IMR-90 (cell line): ENCODE data around the gene NADK2. TPM values are rescaled to one million over a fixed set of nuclear protein-coding genes. Genes with fewer than 3 reads are reported as not detected.

ENCODE experiments used
- ATAC-seq: fragments of 200-7000 bp; cut with Tn5 transposase; 2 replicates; pipeline ENCODE4 v1.9.1; 2020; ENCODE audit warnings: low read depth, mild to moderate bottlenecking, moderate library complexity
- BruUV-seq: library from RNA; stranded (reverse); fragments of 400-500 nt; replicated peaks from 2 replicates; lab custom pipeline; 2021; lab: Mats Ljungman, UMichigan
- CTCF ChIA-PET: fragments of 300-600 bp; formaldehyde crosslinking; extraction: SDS; loops from one replicate; lab custom pipeline; 2021; ENCODE audit warnings: antibody characterized with exemption; lab: Yijun Ruan, JAX
- POLR2A ChIA-PET: fragments of 300-600 bp; sonication (Branson Sonifier 250); formaldehyde crosslinking; loops from one replicate; lab custom pipeline; 2022; ENCODE audit warnings: antibody characterized with exemption; ENCODE audit not compliant: unreplicated experiment; lab: Charles Lee
- DNase-seq: peaks from one replicate; pipeline ENCODE4 v3.0.0; 2013
- H2AFZ ChIP-seq: replicated peaks from 2 replicates; pipeline ENCODE3; 2013; ENCODE audit warnings: low read length, mild to moderate bottlenecking; ENCODE audit not compliant: poor library complexity
- H2AK5ac ChIP-seq: 2 replicates; pipeline ENCODE4 v1.6.1; 2013; ENCODE audit warnings: low read depth, low read length, inconsistent platforms
- H2AK9ac ChIP-seq: replicated peaks from 2 replicates; pipeline ENCODE3; 2013; ENCODE audit warnings: mild to moderate bottlenecking, low read depth, low read length, moderate library complexity; ENCODE audit not compliant: poor library complexity
- H2BK120ac ChIP-seq: 2 replicates; pipeline ENCODE4 v1.6.1; 2013; ENCODE audit warnings: low read depth, low read length, inconsistent platforms
- H2BK15ac ChIP-seq: 3 replicates; pipeline ENCODE4 v1.6.1; 2013; ENCODE audit warnings: low read depth, low read length, inconsistent platforms
- H2BK20ac ChIP-seq: 2 replicates; pipeline ENCODE4 v1.6.1; 2013; ENCODE audit warnings: low read depth, mild to moderate bottlenecking, inconsistent platforms, low read length, moderate library complexity
- H2BK5ac ChIP-seq: 2 replicates; pipeline ENCODE4 v1.6.1; 2013; ENCODE audit warnings: mild to moderate bottlenecking, low read depth, low read length, inconsistent platforms; ENCODE audit not compliant: poor library complexity, severe bottlenecking
- H3K14ac ChIP-seq: replicated peaks from 2 replicates; pipeline ENCODE4 v1.6.1; 2013; ENCODE audit warnings: low read depth, low read length, inconsistent platforms
- H3K18ac ChIP-seq: 2 replicates; pipeline ENCODE4 v1.6.1; 2013; ENCODE audit warnings: low read depth, low read length, control low read depth
- H3K23ac ChIP-seq: 2 replicates; pipeline ENCODE4 v1.6.1; 2013; ENCODE audit warnings: low read depth, low read length, inconsistent platforms
- H3K27ac ChIP-seq: 2 replicates; pipeline ENCODE4 v1.5.1; 2013; ENCODE audit warnings: mild to moderate bottlenecking, control low read depth, low read length; ENCODE audit not compliant: insufficient read depth
- H3K27me3 ChIP-seq: 2 replicates; pipeline ENCODE4 v1.6.1; 2013; ENCODE audit warnings: low read length; ENCODE audit not compliant: control insufficient read depth, insufficient read depth
- H3K36me3 ChIP-seq: 2 replicates; pipeline ENCODE4 v1.6.1; 2013; ENCODE audit warnings: low read length, mixed read lengths; ENCODE audit not compliant: control insufficient read depth, insufficient read depth
- H3K4ac ChIP-seq: 2 replicates; pipeline ENCODE4 v1.6.1; 2013; ENCODE audit warnings: low read depth, low read length, inconsistent platforms
- H3K4me1 ChIP-seq: 2 replicates; pipeline ENCODE4 v1.6.1; 2013; ENCODE audit warnings: low read length, mixed read lengths; ENCODE audit not compliant: control insufficient read depth, insufficient read depth
- H3K4me2 ChIP-seq: 2 replicates; pipeline ENCODE4 v1.6.1; 2013; ENCODE audit warnings: low read depth, mild to moderate bottlenecking, control low read depth, low read length, moderate library complexity
- H3K4me3 ChIP-seq: 2 replicates; pipeline ENCODE4 v1.5.1; 2013; ENCODE audit warnings: low read depth, mild to moderate bottlenecking, control low read depth, low read length, moderate library complexity; ENCODE audit not compliant: insufficient read depth
- H3K56ac ChIP-seq: 2 replicates; pipeline ENCODE4 v1.6.1; 2013; ENCODE audit warnings: low read length, inconsistent platforms; ENCODE audit not compliant: insufficient read depth; ENCODE audit errors: extremely low read depth
- H3K79me1 ChIP-seq, 2 experiments: 2 replicates each; pipeline ENCODE4 v1.6.1; 2013; ENCODE audit warnings: low read length in 2 of 2, inconsistent platforms in 1 of 2, low read depth in 1 of 2
- H3K9ac ChIP-seq: 2 replicates; pipeline ENCODE4 v1.6.1; 2013; ENCODE audit warnings: low read depth, low read length, control low read depth
- H3K9me1 ChIP-seq: 2 replicates; pipeline ENCODE4 v1.6.1; 2013; ENCODE audit warnings: low read length, inconsistent platforms; ENCODE audit not compliant: insufficient read depth
- H3K9me3 ChIP-seq: 2 replicates; pipeline ENCODE4 v1.6.1; 2013; ENCODE audit warnings: low read length; ENCODE audit not compliant: control insufficient read depth, insufficient read depth
- H4K20me1 ChIP-seq: 2 replicates; pipeline ENCODE4 v1.6.1; 2013; ENCODE audit warnings: low read length, inconsistent platforms; ENCODE audit not compliant: insufficient read depth
- H4K5ac ChIP-seq: 2 replicates; pipeline ENCODE4 v1.6.1; 2013; ENCODE audit warnings: mild to moderate bottlenecking, low read depth, low read length, control low read depth
- H4K8ac ChIP-seq, 2 experiments: 2 replicates each; pipeline ENCODE4 v1.6.1; 2013; ENCODE audit warnings: low read depth in 2 of 2, low read length in 2 of 2, control low read depth in 1 of 2, inconsistent platforms in 1 of 2
- H4K91ac ChIP-seq: 2 replicates; pipeline ENCODE4 v1.6.1; 2013; ENCODE audit warnings: low read depth, low read length, inconsistent platforms; ENCODE audit not compliant: insufficient read depth
- BHLHE40 ChIP-seq: fragments of 150-350 bp; IDR thresholded peaks from 2 replicates; pipeline ENCODE4 v1.6.1; 2016; ENCODE audit warnings: mild to moderate bottlenecking, low read depth, low read length
- CEBPB ChIP-seq: IDR thresholded peaks from 2 replicates; pipeline ENCODE4 v1.6.1; 2012; ENCODE audit warnings: low read depth, low read length, improper control_type of control experiment
- CHD1 ChIP-seq: IDR thresholded peaks from 2 replicates; pipeline ENCODE4 v1.6.1; 2012; ENCODE audit warnings: low read depth, low read length, improper control_type of control experiment
- CTCF ChIP-seq: conservative IDR thresholded peaks from 2 replicates; pipeline ENCODE4 v1.5.1; 2012; ENCODE audit warnings: mild to moderate bottlenecking, low read depth, low read length, improper control_type of control experiment
- ELK1 ChIP-seq: fragments of 150-350 bp; IDR thresholded peaks from 2 replicates; pipeline ENCODE4 v1.6.1; 2016; ENCODE audit warnings: low read depth, mild to moderate bottlenecking, low read length, moderate library complexity, borderline replicate concordance
- FOS ChIP-seq: fragments of 150-350 bp; IDR thresholded peaks from 2 replicates; pipeline ENCODE4 v1.6.1; 2016; ENCODE audit warnings: low read depth, low read length
- MAFK ChIP-seq: IDR thresholded peaks from 2 replicates; pipeline ENCODE4 v1.6.1; 2012; ENCODE audit warnings: low read depth, low read length, improper control_type of control experiment
- MAZ ChIP-seq: IDR thresholded peaks from 2 replicates; pipeline ENCODE4 v1.6.1; 2012; ENCODE audit warnings: low read depth, mild to moderate bottlenecking, low read length, improper control_type of control experiment, moderate library complexity, borderline replicate concordance
- MXI1 ChIP-seq: IDR thresholded peaks from 2 replicates; pipeline ENCODE4 v1.6.1; 2012; ENCODE audit warnings: low read depth, mild to moderate bottlenecking, low read length, moderate library complexity, borderline replicate concordance
- NFE2L2 ChIP-seq: fragments of 150-350 bp; IDR thresholded peaks from 2 replicates; pipeline ENCODE4 v1.6.1; 2016; ENCODE audit warnings: low read depth, mild to moderate bottlenecking, low read length
- POLR2A ChIP-seq: IDR thresholded peaks from 2 replicates; pipeline ENCODE4 v1.6.1; 2012; ENCODE audit warnings: mild to moderate bottlenecking, low read depth, low read length
- RAD21 ChIP-seq: IDR thresholded peaks from 2 replicates; pipeline ENCODE4 v1.6.1; 2012; ENCODE audit warnings: low read length, improper control_type of control experiment
- RCOR1 ChIP-seq: IDR thresholded peaks from 2 replicates; pipeline ENCODE4 v1.6.1; 2012; ENCODE audit warnings: mild to moderate bottlenecking, low read length, improper control_type of control experiment; ENCODE audit not compliant: insufficient replicate concordance
- RFX5 ChIP-seq: IDR thresholded peaks from 2 replicates; pipeline ENCODE4 v1.8.0; 2012; ENCODE audit warnings: low read depth, mild to moderate bottlenecking, low read length, moderate library complexity
- SMC3 ChIP-seq: fragments of 150-350 bp; IDR thresholded peaks from 2 replicates; pipeline ENCODE4 v1.6.1; 2016; ENCODE audit warnings: low read depth, mild to moderate bottlenecking, antibody characterized with exemption, low read length, moderate library complexity
- USF2 ChIP-seq: fragments of 150-350 bp; IDR thresholded peaks from 2 replicates; pipeline ENCODE4 v1.6.1; 2017; ENCODE audit warnings: mild to moderate bottlenecking, antibody characterized with exemption, low read length, low read depth
- dilution Hi-C: fragments of 300-500 bp; cut with HindIII; formaldehyde crosslinking; loops from one replicate; pipeline ENCODE4 v1.14.3; 2018; ENCODE audit warnings: low sequenced_read_pairs; ENCODE audit not compliant: unreplicated experiment
- in situ Hi-C: fragments of 300-500 bp; cut with MboI; formaldehyde crosslinking; loops from 3 replicates; pipeline ENCODE4 v1.14.3; 2019; ENCODE audit warnings: low sequenced_read_pairs, inconsistent platforms, mixed read lengths
- intact Hi-C: fragments of 100-400 bp; cut with micrococcal nuclease; formaldehyde crosslinking; loops from 2 replicates; pipeline ENCODE4 v1.10.0; 2022
- polyA plus RNA-seq, 3 experiments: library from polyadenylated mRNA; depleted of rRNA; stranded (reverse); fragments of >200 nt; gene quantifications; 2 replicates each; pipeline ENCODE4 v1.2.3, GENCODE V29; 2012; ENCODE audit warnings: low replicate concordance in 1 of 3
- total RNA-seq: library from RNA; depleted of rRNA; stranded (reverse); fragments of >200 nt; gene quantifications from 2 replicates; pipeline ENCODE4 v1.2.3, GENCODE V29; 2012

NADK2 gene
- total and polyA plus RNA-seq, 2 of the 4 experiments (the other 2 are of a cell fraction) = 7.4 to 17.4 TPM

- H3K4me2 ChIP-seq = no peak overlapping the region
- peaks cover 4% of the 10 kb centered on the region for H3K36me3 ChIP-seq
- no peak overlapping the region for H3K4me3 ChIP-seq
- H2BK15ac ChIP-seq = no peak overlapping the region
- H3K4ac ChIP-seq = no peak overlapping the region
- no peak overlapping the region for H4K5ac ChIP-seq
- no peak overlapping the region for H2BK20ac ChIP-seq
- H2BK5ac ChIP-seq = no peak overlapping the region
- 0 out of 2 replicates have a peak, but pooled peaks cover 2% of the 10 kb centered on the region for H3K9me1 ChIP-seq
- no TSS peak for BruUV-seq
- no peak overlapping the region for H2AK9ac ChIP-seq
- H3K14ac ChIP-seq = no peak overlapping the region
- in situ Hi-C loops = loop anchor here (10.0 kb wide), 1 partner anchor 78 kb away; the partner anchor contains the start of gene RANBP3L
- no peak overlapping the region for H4K8ac ChIP-seq
- no peak overlapping the region for H2BK120ac ChIP-seq
- H3K23ac ChIP-seq = no peak overlapping the region
- dilution Hi-C loops = no loop called here
- ATAC-seq = no peak
- no peak for DNase-seq
- H3K27me3 ChIP-seq = no peaks in the 10 kb centered on the region
- H3K4me1 ChIP-seq = peaks cover 7% of the 10 kb centered on the region
- H4K91ac ChIP-seq = no peak overlapping the region
- H3K27ac ChIP-seq = no peak overlapping the region
- no peak overlapping the region for H3K18ac ChIP-seq
- H3K79me1 ChIP-seq = peaks cover 5 to 12% of the 10 kb centered on the region in 2 experiments; a peak in 2 of 4 replicates
- no peaks in the 10 kb centered on the region for H3K9me3 ChIP-seq
- no peak overlapping the region for H2AFZ ChIP-seq
- intact Hi-C loops = loop anchor here (2.0 kb wide), 1 partner anchor 14 kb away; no protein-coding TSS in a partner anchor
- TF ChIP-seq NFE2L2 (no peak), FOS (no peak), MAZ (no peak), RAD21 (no peak), POLR2A (no peak), SMC3 (no peak), ELK1 (no peak), CEBPB (no peak), MAFK (no peak), BHLHE40 (no peak), RFX5 (no peak), MXI1 (no peak), CHD1 (no peak), RCOR1 (no peak), USF2 (no peak), CTCF (no peak)
- no peak overlapping the region for H3K56ac ChIP-seq
- H4K20me1 ChIP-seq = no peaks in the 10 kb centered on the region; the same call in 1 of the 2 replicates
- POLR2A ChIA-PET = no interaction called here
- CTCF ChIA-PET = interaction anchor here (0.9 kb wide), 1 partner anchor 49 kb away, joined by 4 read pairs; no protein-coding TSS in a partner anchor
- no peak overlapping the region for H2AK5ac ChIP-seq
- no peak overlapping the region for H3K9ac ChIP-seq
Observed at GRCh38 chr5:36227046-36227445, 14.7 kb downstream of the NADK2 start.
